Measurements from ENCODE around the gene FCRLA.

- no peak for TF ChIP-seq POLR2A (IDR thresholded peaks at IDR 0.05)
- TF ChIP-seq CTCF (IDR thresholded peaks at IDR 0.05): no peak
Observed at GRCh38 chr1:161705537-161705936, 1.5 kb upstream of the FCRLA start.

All from thyroid gland (tissue), 4 donors.